Lower lobe of right lung (tissue), 2 donors: ENCODE data around the gene CACNA1C. TPM values are rescaled to one million over a fixed set of nuclear protein-coding genes. Genes with fewer than 3 reads are reported as not detected.

Experiments used
- ATAC-seq, 2 donors: fragments of 200-7000 bp; cut with Tn5 transposase; one replicate each; pipeline ENCODE4 v1.9.1; 2020 to 2022; ENCODE audit warnings: mild to moderate bottlenecking in 2 of 2, moderate library complexity in 2 of 2
- DNase-seq: peaks from one replicate; pipeline ENCODE4 v3.0.0-alpha.2; 2020
- H3K27ac ChIP-seq: fragments of 200-600 bp; one replicate; pipeline ENCODE4 v1.8.0; 2022
- H3K27me3 ChIP-seq: fragments of 200-600 bp; one replicate; pipeline ENCODE4 v1.8.0; 2022; ENCODE audit warnings: low read depth
- H3K36me3 ChIP-seq: fragments of 200-600 bp; one replicate; pipeline ENCODE4 v1.8.0; 2022; ENCODE audit warnings: mild to moderate bottlenecking
- H3K4me1 ChIP-seq: fragments of 200-600 bp; one replicate; pipeline ENCODE4 v1.8.0; 2022
- H3K4me3 ChIP-seq: fragments of 200-600 bp; one replicate; pipeline ENCODE4 v1.8.0; 2022; ENCODE audit warnings: mild to moderate bottlenecking
- H3K9me3 ChIP-seq: fragments of 200-600 bp; one replicate; pipeline ENCODE4 v1.8.0; 2022
- intact Hi-C: fragments of 100-400 bp; cut with DNase I; formaldehyde crosslinking; loops from one replicate; pipeline ENCODE4 v1.11.0; 2022
- total RNA-seq: library from RNA; stranded (reverse); fragmentation: NEBNext Ultra II Directional; extraction: Animal tissue kit (Norgen Biotek cat#: 25700); gene quantifications from one replicate; pipeline ENCODE4 v1.2.1, GENCODE V29; 2021
- TF ChIP-seq, protein P1 (sequence below): fragments of 200-600 bp; IDR thresholded peaks from one replicate; pipeline ENCODE4 v1.8.0; 2022; ENCODE audit warnings: antibody characterized with exemption, mild to moderate bottlenecking
- donor health status: DM: no; HTN: yes; CAD: no; lungs with severe emphysema.

CACNA1C gene
- total RNA-seq, 1 donor from 2014 or later, result 8.4 TPM

GRCh38 chr12:2108166-2108565 lies 55.4 kb downstream of the CACNA1C start:
- TF ChIP-seq, protein P1, sequence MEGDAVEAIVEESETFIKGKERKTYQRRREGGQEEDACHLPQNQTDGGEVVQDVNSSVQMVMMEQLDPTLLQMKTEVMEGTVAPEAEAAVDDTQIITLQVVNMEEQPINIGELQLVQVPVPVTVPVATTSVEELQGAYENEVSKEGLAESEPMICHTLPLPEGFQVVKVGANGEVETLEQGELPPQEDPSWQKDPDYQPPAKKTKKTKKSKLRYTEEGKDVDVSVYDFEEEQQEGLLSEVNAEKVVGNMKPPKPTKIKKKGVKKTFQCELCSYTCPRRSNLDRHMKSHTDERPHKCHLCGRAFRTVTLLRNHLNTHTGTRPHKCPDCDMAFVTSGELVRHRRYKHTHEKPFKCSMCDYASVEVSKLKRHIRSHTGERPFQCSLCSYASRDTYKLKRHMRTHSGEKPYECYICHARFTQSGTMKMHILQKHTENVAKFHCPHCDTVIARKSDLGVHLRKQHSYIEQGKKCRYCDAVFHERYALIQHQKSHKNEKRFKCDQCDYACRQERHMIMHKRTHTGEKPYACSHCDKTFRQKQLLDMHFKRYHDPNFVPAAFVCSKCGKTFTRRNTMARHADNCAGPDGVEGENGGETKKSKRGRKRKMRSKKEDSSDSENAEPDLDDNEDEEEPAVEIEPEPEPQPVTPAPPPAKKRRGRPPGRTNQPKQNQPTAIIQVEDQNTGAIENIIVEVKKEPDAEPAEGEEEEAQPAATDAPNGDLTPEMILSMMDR, result no peak
- Histone ChIP-seq H3K4me3 (no peak overlapping the region), H3K27me3 (peaks cover 4% of the 10 kb centered on the region), H3K9me3 (no peaks in the 10 kb centered on the region), H3K4me1 (no peaks in the 10 kb centered on the region), H3K36me3 (no peaks in the 10 kb centered on the region), H3K27ac (no peak overlapping the region)
- DNase-seq (no peak), ATAC-seq (no peak)
- intact Hi-C loops, result no loop called here

DNA sequence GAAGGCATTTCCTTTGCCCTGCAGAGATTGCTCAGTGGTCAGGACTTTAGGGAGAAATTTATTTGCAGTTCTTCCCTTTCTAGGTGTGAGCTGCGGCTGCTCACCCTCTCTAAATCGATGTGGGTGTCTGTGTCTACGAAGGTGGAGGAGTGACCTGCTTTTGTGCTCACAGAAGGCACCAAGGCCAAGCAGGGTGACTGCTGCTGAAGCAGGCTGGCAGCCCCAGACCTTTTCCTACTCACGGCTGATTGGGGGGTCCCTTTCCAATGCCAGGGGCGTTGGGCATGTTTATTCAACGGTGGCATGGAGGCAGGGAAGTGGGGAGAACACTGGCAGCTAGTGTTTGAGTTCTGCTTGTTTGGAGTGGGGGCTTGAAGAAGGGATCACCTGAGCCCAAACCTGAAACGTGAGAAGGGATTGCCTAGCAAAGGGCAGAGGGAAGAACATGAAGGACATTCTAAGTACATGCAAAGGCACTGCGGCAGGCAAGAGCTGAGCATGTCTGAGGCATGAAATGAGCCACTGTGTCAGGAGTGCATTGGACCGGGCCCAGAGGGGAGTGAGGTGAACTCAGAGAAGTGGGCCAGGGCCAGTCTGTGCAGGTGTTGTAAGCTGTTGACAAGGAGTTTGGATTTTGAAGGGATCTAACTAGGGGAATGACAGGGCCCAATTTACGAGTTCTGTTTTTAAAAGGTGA lies 56.3 kb downstream of the CACNA1C start:
- Histone ChIP-seq H3K4me1 (no peaks in the 10 kb centered on the region), H3K27me3 (peaks cover 4% of the 10 kb centered on the region), H3K4me3 (no peak overlapping the region), H3K9me3 (no peaks in the 10 kb centered on the region), H3K36me3 (no peaks in the 10 kb centered on the region), H3K27ac (no peak overlapping the region)
- intact Hi-C loops, result no loop called here
- TF ChIP-seq, protein P1, result no peak
- ATAC-seq, result no peak
- DNase-seq, result no peak

DNA sequence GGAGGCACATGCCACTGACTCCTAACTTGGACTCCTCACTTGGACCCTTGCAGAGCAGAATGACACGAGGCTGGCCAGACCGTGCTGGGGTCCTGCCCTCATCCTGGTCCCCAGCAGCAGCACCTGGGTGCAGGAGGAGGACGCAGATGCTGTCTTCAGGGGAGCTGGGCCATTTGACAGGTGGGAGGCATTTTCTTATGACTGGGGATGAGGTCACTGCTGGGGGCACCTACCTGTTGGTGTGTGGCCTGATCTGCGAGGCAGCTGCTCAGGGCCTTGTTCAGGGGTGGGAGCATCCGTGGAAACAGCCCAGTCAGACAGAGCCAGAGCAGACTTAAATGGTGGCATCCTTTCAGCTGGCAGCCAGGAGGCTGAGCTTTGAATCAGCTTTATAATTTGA lies 57.3 kb downstream of the CACNA1C start:
- Histone ChIP-seq H3K4me1 (no peaks in the 10 kb centered on the region), H3K27me3 (peaks cover 4% of the 10 kb centered on the region), H3K4me3 (no peak overlapping the region), H3K36me3 (no peaks in the 10 kb centered on the region), H3K27ac (no peak overlapping the region), H3K9me3 (no peaks in the 10 kb centered on the region)
- TF ChIP-seq, protein P1, result no peak
- intact Hi-C loops, result no loop called here
- DNase-seq (no peak), ATAC-seq (peak in 1 of 2 donors; percentile 29)

GRCh38 chr12:2110849-2111566 lies 58.2 kb downstream of the CACNA1C start:
- Histone ChIP-seq H3K27ac (no peak overlapping the region), H3K4me1 (no peaks in the 10 kb centered on the region), H3K9me3 (no peaks in the 10 kb centered on the region), H3K36me3 (no peaks in the 10 kb centered on the region), H3K4me3 (no peak overlapping the region), H3K27me3 (peaks cover 4% of the 10 kb centered on the region)
- no peak for DNase-seq
- intact Hi-C loops, result no loop called here
- TF ChIP-seq, protein P1, result no peak
- peak; percentile 7 to 37 for ATAC-seq

DNA sequence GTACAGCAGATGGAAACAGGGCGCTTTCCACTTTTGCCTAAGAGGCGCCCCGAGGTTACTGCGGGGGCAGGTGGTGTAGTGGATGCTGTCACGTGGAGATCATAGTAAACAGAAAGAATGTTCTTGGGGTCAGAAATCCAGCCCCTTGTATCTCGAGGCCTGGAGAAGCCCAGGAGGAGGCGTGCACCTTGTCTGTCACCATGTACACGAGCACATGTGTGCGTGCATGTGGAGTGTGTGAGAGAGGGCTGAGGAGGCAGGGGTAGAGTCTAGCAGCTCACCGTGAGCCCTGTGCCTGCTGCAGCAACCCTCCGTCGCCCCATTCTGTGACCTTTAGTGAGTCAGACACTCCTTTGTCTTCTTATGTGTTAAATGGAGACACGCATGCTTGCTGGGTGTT lies 59.0 kb downstream of the CACNA1C start:
- TF ChIP-seq, protein P1, result no peak
- no peaks in the 10 kb centered on the region for H3K36me3 ChIP-seq
- no peak overlapping the region for H3K4me3 ChIP-seq
- DNase-seq, result no peak
- no peak overlapping the region for H3K27ac ChIP-seq
- no peak for ATAC-seq
- H3K27me3 ChIP-seq, result peaks cover 4% of the 10 kb centered on the region
- intact Hi-C loops, result no loop called here
- no peaks in the 10 kb centered on the region for H3K4me1 ChIP-seq
- no peaks in the 10 kb centered on the region for H3K9me3 ChIP-seq
